Fibroblast of lung (primary cell): Measurements from ENCODE around the gene IL17REL. TPM values are rescaled to one million over a fixed set of nuclear protein-coding genes. Genes with fewer than 3 reads are reported as not detected.

Experiments
- DNase-seq, 2 donors: peaks; one replicate each; pipeline versions ENCODE4 v3.0.0 to v3.0.0-alpha.2; 2010; ENCODE audit warnings: low read depth in 2 of 2
- H2AFZ ChIP-seq: 2 replicates; pipeline ENCODE4 v1.5.1; 2012; ENCODE audit warnings: low read length, control low read depth, inconsistent platforms
- H3K27ac ChIP-seq: 2 replicates; pipeline ENCODE4 v1.5.1; 2011; ENCODE audit warnings: low read length, control low read depth; ENCODE audit not compliant: insufficient read depth
- H3K27me3 ChIP-seq: 2 replicates; pipeline ENCODE4 v1.5.1; 2011; ENCODE audit warnings: mild to moderate bottlenecking, low read length; ENCODE audit not compliant: control insufficient read depth, insufficient read depth
- H3K36me3 ChIP-seq: 2 replicates; pipeline ENCODE4 v1.5.1; 2011; ENCODE audit warnings: low read length; ENCODE audit not compliant: control insufficient read depth, insufficient read depth
- H3K4me1 ChIP-seq: 2 replicates; pipeline ENCODE4 v1.5.1; 2011; ENCODE audit warnings: low read length; ENCODE audit not compliant: control insufficient read depth, insufficient read depth; ENCODE audit errors: extremely low read depth
- H3K4me2 ChIP-seq: 2 replicates; pipeline ENCODE4 v1.5.1; 2011; ENCODE audit warnings: low read length, control low read depth; ENCODE audit not compliant: insufficient read depth; ENCODE audit errors: extremely low read depth
- H3K4me3 ChIP-seq, 4 experiments: fragments of 200-600 bp in 1 of 4; sonication (generic) in 1 of 4; replicated peaks in 1 of 4; 2 replicates each; pipeline ENCODE4 v1.5.1; 2011 to 2016; ENCODE audit warnings: low read length in 4 of 4, low read depth in 3 of 4, mild to moderate bottlenecking in 3 of 4, control low read depth in 2 of 4, inconsistent platforms in 1 of 4, mixed read lengths in 1 of 4; ENCODE audit not compliant: insufficient read depth in 1 of 4; ENCODE audit errors: control extremely low read depth in 1 of 4
- H3K79me2 ChIP-seq: 2 replicates; pipeline ENCODE4 v1.5.1; 2012; ENCODE audit warnings: mild to moderate bottlenecking, low read length, inconsistent platforms; ENCODE audit not compliant: control insufficient read depth, insufficient read depth
- H3K9ac ChIP-seq: 2 replicates; pipeline ENCODE4 v1.5.1; 2011; ENCODE audit warnings: mild to moderate bottlenecking, low read length, control low read depth; ENCODE audit not compliant: insufficient read depth
- H3K9me3 ChIP-seq: 2 replicates; pipeline ENCODE4 v1.5.1; 2012; ENCODE audit warnings: low read depth, low read length; ENCODE audit not compliant: control insufficient read depth, insufficient read depth
- H4K20me1 ChIP-seq: 2 replicates; pipeline ENCODE4 v1.5.1; 2011; ENCODE audit warnings: low read length; ENCODE audit not compliant: control insufficient read depth, insufficient read depth; ENCODE audit errors: extremely low read depth
- CTCF ChIP-seq, 2 donors: IDR thresholded peaks in 1 of 2; conservative IDR thresholded peaks in 1 of 2; 1 replicate in 1 of 2; 2 replicates in 1 of 2; pipeline ENCODE4 v1.5.1; 2011 to 2012; ENCODE audit warnings: low read length in 2 of 2, control low read depth in 1 of 2, inconsistent platforms in 1 of 2, low read depth in 1 of 2, mild to moderate bottlenecking in 1 of 2
- EZH2 ChIP-seq: IDR thresholded peaks from 2 replicates; pipeline ENCODE4 v1.5.1; 2012; ENCODE audit warnings: low read length, control low read depth, mild to moderate bottlenecking; ENCODE audit errors: missing control alignments
- polyA plus RNA-seq, 2 donors: library from polyadenylated mRNA; depleted of rRNA in 1 of 2; stranded (reverse) in 1 of 2; unstranded in 1 of 2; fragments of >200 nt; gene quantifications; 2 replicates each; pipeline ENCODE4 v1.2.1, GENCODE V29; 2011 to 2012; ENCODE audit warnings: missing spikeins in 1 of 2
- total RNA-seq: library from RNA; depleted of rRNA; stranded (reverse); fragments of >200 nt; gene quantifications from 2 replicates; pipeline ENCODE4 v1.2.1, GENCODE V29; 2014

The IL17REL gene
- total and polyA plus RNA-seq, 2 donors (not counting 1 experiment from before 2014, with no cell fraction given) = under 0.01 TPM; not detected in 1

GRCh38 chr22:50018608-50019285 is 6.2 kb upstream of the IL17REL start:
- no peaks in the 10 kb centered on the region for H3K9me3 ChIP-seq
- H4K20me1 ChIP-seq = no peaks in the 10 kb centered on the region
- H3K36me3 ChIP-seq = no peaks in the 10 kb centered on the region
- no peaks in the 10 kb centered on the region for H3K79me2 ChIP-seq
- TF ChIP-seq EZH2 = no peak
- TF ChIP-seq CTCF (conservative IDR thresholded peaks at IDR 0.05 in 1 of 2, IDR thresholded peaks at IDR 0.05 in 1 of 2; ENCODE audit: low read depth in 1 of 2, low read length in 2 of 2) = no peak
- peaks cover 22% of the 10 kb centered on the region for H3K27me3 ChIP-seq
- H3K4me2 ChIP-seq = no peak overlapping the region
- no peak overlapping the region for H3K9ac ChIP-seq
- DNase-seq = no peak
- no peak overlapping the region for H2AFZ ChIP-seq
- H3K4me3 ChIP-seq = no peak overlapping the region
- no peak overlapping the region for H3K27ac ChIP-seq
- H3K4me1 ChIP-seq = no peaks in the 10 kb centered on the region

- Histone ChIP-seq H3K4me2 (no peak overlapping the region), H3K27ac (no peak overlapping the region), H4K20me1 (no peaks in the 10 kb centered on the region), H3K4me3 (no peak overlapping the region), H3K9ac (no peak overlapping the region), H3K79me2 (no peaks in the 10 kb centered on the region), H2AFZ (no peak overlapping the region), H3K27me3 (peaks cover 30% of the 10 kb centered on the region), H3K36me3 (no peaks in the 10 kb centered on the region), H3K4me1 (no peaks in the 10 kb centered on the region), H3K9me3 (no peaks in the 10 kb centered on the region)
- no peak for DNase-seq
- TF ChIP-seq CTCF (conservative IDR thresholded peaks at IDR 0.05 in 1 of 2, IDR thresholded peaks at IDR 0.05 in 1 of 2; ENCODE audit: low read depth in 1 of 2, low read length in 2 of 2) (no peak), EZH2 (no peak)
These were observed 5.2 kb upstream of the IL17REL start for GRCh38 chr22:50017701-50018224.

- no peak overlapping the region for H3K9ac ChIP-seq
- TF ChIP-seq EZH2 (no peak), CTCF (conservative IDR thresholded peaks at IDR 0.05 in 1 of 2, IDR thresholded peaks at IDR 0.05 in 1 of 2; ENCODE audit: low read depth in 1 of 2, low read length in 2 of 2) (no peak)
- no peak overlapping the region for H3K27ac ChIP-seq
- no peaks in the 10 kb centered on the region for H3K79me2 ChIP-seq
- peaks cover 35% of the 10 kb centered on the region for H3K27me3 ChIP-seq
- H3K4me3 ChIP-seq = no peak overlapping the region
- H4K20me1 ChIP-seq = no peaks in the 10 kb centered on the region
- H3K4me2 ChIP-seq = no peak overlapping the region
- no peaks in the 10 kb centered on the region for H3K9me3 ChIP-seq
- H2AFZ ChIP-seq = no peak overlapping the region
- H3K4me1 ChIP-seq = no peaks in the 10 kb centered on the region
- peak in 1 of 2 donors; percentile 37 for DNase-seq
- no peaks in the 10 kb centered on the region for H3K36me3 ChIP-seq
These were observed 4.6 kb upstream of the IL17REL start for GRCh38 chr22:50016988-50017700.
